Keratinocyte (primary cell): ENCODE measurements around the gene TMEM69.
"Not testable (repeated sequence)": the region's sequence is repeated elsewhere in the genome, so short reads cannot be mapped to it uniquely, and the experiment has no call there.

Experiments used
- EZH2 ChIP-seq: IDR thresholded peaks from one replicate; pipeline ENCODE4 v1.6.1; 2012; ENCODE audit warnings: inconsistent platforms, mild to moderate bottlenecking, low read length, moderate library complexity
- TF ChIP-seq, protein P1 (sequence below), 3 experiments: IDR thresholded peaks in 1 of 3; conservative IDR thresholded peaks in 1 of 3; optimal IDR thresholded peaks in 1 of 3; 2 replicates in 2 of 3; 3 replicates in 1 of 3; pipeline versions ENCODE3 to v1.5.1; 2011; ENCODE audit warnings: low read length in 3 of 3, mild to moderate bottlenecking in 3 of 3, moderate library complexity in 2 of 3, control low read depth in 1 of 3, inconsistent platforms in 1 of 3; ENCODE audit not compliant: insufficient read depth in 2 of 3; ENCODE audit errors: extremely low read depth in 1 of 3

DNA sequence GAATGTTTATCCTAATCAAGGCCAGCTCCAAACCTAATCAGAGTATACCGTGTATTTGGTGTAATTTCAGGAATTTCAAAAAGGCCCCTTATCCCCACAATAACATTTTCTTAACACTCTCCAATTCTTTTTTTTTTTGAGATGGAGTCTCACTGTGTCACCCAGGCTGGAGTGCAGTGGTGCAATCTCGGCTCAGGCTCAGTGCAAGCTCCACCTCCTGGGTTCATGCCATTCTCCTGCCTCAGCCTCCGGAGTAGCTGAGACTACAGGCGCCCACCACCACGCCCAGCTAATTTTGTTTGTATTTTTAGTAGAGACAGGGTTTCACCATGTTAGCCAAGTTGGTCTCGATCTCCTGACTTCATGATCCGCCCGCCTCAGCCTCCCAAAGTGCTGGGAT is 29.4 kb downstream of the TMEM69 start:
- not testable (repeated sequence) for TF ChIP-seq EZH2
- TF ChIP-seq, protein P1, sequence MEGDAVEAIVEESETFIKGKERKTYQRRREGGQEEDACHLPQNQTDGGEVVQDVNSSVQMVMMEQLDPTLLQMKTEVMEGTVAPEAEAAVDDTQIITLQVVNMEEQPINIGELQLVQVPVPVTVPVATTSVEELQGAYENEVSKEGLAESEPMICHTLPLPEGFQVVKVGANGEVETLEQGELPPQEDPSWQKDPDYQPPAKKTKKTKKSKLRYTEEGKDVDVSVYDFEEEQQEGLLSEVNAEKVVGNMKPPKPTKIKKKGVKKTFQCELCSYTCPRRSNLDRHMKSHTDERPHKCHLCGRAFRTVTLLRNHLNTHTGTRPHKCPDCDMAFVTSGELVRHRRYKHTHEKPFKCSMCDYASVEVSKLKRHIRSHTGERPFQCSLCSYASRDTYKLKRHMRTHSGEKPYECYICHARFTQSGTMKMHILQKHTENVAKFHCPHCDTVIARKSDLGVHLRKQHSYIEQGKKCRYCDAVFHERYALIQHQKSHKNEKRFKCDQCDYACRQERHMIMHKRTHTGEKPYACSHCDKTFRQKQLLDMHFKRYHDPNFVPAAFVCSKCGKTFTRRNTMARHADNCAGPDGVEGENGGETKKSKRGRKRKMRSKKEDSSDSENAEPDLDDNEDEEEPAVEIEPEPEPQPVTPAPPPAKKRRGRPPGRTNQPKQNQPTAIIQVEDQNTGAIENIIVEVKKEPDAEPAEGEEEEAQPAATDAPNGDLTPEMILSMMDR (optimal IDR thresholded peaks at IDR 0.05 in 1 of 3, IDR thresholded peaks at IDR 0.05 in 1 of 3, conservative IDR thresholded peaks at IDR 0.05 in 1 of 3; ENCODE audit: extremely low read depth in 1 of 3, insufficient read depth in 2 of 3, low read length in 3 of 3) = not testable (repeated sequence)
